Fibroblast of skin of left quadriceps (primary cell): Measurements from ENCODE around the gene LAPTM5.

ENCODE experiments used
- DNase-seq, 2 experiments: peaks; one replicate each; pipeline ENCODE4 v3.0.0-alpha.2; 2013; ENCODE audit warnings: low read depth in 2 of 2

LAPTM5 gene

DNA sequence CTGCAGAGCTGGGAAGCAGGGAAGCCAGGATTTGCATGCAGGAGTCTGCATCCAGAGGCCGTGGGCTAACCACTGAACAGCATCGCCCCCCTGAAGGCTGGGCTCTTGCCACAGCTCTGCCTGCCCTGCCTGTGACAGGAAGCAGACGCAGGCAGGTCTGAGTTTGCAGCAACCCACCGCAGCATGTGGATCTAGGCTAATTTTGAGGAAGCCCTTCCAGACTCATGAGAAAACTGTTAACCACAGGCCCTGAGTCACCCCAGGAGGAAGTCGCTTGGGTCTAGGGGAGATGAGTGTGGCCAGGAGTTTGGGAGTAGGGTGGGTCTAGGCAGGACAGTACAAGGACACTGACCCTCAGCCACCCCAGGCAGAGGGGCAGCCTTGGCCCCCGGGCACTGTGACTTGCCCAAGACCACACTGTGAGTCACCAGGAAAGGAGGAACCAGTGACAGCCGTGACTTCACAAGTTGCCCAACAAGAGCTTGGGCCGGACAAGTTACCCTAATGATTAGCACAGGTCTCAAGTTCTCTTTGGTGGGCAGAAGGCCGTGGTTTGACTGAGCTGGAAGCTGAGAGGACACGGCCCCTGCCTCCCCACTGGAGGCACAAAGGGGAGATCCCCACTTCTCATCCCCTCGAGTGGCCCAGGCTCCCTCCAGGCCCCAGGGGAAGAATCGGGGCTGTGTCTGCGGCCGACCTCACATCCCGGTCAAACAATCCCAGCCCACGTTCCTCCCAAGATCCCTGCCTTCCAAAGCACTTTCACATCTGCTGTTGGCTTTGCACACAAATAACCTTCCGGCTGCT is 826 bp downstream of the LAPTM5 start:
- DNase-seq = peak; percentile 65 to 69

DNA sequence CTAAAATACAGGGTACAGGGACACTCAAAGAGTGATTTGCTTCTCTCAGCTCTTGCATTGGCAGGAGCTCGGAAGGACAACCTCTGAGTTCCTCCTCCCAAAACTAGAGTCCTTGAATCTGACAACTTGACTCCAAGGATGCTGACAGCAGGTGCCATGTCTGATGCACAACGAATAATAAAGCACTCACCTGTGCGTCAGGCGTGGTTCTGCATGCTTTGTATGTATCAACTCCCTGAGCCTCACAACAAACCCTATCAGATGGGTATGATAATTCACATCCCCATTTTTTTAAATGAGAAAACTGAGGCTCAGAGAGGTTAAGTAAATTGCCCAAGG is 1.4 kb downstream of the LAPTM5 start:
- DNase-seq = no peak

DNA sequence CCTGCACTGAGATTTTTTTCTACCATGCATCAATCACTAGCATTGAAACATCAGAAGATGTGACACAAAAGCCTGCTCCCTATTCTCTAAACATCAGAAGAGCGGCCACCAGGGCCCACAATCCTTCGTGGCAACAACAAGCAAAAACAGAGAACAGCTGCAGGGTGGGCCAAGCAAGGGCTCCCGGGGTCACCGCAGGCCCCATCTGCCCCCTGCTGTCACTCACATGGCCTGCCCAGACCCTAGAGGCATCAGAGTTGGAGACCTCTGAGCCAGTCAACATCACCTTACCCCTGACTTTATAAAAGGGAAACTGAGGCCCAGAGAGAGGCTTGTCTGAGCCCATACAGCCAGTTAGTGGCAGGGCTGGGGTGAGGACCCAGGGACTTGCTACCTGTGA is 1.8 kb downstream of the LAPTM5 start:
- no peak for DNase-seq

DNA sequence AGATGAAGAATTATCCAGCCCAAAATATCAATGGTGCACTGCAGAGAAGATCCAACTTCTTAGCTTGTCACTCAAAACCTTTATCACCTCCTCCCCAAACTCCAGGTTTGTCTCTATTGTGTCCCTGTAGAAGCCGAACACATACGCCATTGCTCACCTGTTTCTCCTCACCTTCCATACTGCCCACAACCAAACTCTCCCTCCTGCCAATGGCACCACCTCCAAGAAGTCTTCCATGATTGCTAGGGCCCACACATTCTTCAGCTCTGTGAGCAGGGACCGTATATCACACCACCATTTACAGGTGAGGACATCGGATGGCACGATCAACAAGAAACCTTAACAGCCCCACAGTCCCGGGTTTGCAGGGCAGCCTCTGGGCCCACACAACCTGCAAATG is 2.2 kb downstream of the LAPTM5 start:
- DNase-seq = no peak

DNA sequence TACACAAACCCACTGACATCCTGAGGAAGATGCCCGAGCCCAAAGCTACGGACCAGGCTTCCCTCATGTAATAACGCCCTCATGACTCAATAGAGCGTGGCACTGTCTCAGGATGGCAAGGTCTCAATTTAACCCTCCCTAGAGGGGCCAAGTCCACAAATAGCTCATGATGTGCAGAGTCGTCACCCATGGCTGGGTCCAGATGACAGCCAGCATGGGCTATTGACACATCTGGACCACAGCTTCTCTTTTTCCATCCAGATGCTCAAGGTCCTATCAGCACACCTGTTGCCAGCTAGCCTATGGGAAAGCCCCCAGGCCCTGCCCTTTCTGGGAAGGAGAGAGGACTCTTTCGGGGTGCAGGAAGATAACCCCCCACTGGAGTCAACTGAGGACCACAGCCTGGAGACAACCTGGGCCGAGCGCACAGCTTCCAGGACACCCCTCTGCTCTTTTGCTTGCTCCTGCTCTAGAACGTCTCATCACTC is 2.8 kb downstream of the LAPTM5 start:
- DNase-seq = no peak

DNA sequence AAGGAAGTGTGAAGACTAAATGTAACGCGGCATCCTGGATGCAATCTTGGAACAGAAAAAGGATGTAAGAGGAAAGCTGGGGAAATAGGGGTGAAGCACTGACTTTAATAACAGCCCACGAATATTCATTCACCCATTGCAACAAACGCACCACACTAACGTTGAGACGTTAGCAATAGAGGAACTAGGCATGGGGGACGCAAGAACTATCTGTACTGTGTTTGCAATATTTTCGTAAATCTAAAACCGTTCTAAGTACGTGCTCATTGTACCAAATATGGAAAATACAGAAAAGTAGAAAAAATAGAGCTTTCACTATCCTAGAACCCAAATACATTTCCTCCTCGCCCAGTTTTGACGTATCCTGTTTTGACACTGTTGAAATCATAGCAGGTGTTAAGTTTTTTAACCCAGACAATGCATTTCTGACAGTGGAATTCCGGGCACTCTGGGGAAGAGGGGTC is 3.9 kb downstream of the LAPTM5 start:
- no peak for DNase-seq

DNA sequence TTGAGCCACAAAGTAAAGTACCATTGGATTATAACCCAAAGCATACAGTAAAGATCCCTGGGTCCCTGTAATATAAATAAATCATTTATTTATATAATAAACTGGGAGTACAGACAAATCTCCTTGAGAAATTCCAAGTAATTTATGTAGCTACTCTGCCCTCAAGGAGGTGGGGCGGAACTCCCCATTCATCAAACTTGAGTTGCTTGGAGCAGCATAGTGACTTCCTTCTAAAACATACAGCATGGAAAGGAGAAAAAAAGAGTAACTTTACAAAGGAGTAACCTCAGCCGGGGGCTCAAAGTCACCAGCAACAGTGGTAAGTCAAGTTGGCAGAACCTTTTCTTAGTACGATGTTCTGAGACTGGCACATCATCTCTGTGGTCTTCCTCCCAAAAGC is 4.5 kb downstream of the LAPTM5 start:
- DNase-seq = no peak

DNA sequence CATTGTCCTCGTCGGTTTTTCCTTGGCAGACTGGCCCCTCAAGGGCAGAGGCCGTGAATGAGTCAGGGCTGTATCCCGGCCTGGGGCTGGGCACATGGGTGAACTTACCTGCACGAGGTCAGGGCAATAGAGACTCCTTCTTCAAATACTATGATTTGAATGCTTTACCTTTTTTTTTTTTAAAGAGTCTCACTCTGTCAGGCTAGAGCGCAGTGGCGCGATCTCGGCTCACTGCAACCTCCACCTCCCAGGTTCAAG is 5.0 kb downstream of the LAPTM5 start:
- no peak for DNase-seq

DNA sequence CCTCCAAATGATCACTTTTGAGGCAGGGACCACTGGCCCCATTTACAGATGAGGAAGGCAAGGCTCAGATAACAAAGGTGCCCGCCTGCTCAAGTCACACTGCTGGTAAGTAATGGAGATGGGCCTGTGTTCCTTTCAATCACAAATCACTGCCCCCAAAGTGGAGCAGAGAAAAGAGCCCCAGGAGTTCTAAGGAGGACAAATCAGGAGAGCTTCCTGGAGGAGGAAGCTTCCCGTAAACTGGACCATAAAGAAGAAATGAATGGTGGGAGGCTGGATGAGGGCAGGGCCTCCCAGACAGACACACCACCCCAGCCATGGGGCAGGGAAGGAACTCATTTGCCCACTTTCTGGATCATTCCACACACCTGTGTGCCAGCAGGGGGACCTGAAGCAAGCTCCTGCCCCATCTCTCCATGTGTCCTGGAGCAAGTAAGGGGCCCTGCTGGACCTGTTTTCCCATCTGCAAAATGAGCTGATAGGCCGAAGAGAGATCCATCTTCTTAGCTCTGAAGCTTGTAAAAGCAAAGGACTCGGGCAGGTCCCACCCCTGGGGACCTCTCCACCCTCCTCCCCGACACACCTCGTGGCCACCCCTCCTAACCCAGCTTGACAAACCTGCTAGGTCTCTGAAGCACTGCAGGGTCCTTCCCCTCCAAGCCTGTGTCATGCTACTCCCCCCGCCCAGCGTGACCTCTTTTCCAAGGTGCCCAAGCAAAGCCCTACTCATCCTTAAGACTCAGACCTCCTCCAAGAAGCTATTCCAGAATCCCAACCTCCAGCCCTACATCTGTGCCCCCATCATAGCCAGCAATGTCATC is 5.5 kb downstream of the LAPTM5 start:
- DNase-seq = no peak

DNA sequence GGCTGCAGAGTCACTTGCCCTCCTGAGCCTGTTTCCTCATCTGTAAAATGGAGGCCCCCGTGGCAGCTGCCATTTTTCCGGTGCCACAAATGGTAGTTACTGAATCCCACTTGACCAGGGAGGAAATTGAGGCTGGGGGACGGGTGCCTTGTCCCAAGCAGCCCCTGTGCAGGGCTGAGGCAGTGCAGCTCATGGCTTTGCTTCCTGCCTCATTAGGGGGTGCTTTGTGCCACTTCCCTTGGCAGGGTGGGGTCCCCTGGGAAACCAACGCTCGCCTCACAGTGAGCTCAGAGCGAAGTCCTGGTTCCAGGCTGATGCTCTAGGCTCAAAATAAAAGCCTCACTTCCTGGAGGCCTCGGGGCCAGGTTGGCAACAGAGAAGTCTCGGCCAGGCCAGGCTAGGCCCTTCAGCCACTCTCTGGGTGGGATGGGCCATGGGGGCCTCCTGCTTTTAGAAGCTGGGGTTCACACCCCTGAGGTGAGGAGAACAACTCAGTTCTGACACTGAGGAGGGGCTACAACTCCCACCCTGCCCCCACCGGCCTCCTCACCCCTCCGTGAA is 6.8 kb downstream of the LAPTM5 start:
- no peak for DNase-seq

DNA sequence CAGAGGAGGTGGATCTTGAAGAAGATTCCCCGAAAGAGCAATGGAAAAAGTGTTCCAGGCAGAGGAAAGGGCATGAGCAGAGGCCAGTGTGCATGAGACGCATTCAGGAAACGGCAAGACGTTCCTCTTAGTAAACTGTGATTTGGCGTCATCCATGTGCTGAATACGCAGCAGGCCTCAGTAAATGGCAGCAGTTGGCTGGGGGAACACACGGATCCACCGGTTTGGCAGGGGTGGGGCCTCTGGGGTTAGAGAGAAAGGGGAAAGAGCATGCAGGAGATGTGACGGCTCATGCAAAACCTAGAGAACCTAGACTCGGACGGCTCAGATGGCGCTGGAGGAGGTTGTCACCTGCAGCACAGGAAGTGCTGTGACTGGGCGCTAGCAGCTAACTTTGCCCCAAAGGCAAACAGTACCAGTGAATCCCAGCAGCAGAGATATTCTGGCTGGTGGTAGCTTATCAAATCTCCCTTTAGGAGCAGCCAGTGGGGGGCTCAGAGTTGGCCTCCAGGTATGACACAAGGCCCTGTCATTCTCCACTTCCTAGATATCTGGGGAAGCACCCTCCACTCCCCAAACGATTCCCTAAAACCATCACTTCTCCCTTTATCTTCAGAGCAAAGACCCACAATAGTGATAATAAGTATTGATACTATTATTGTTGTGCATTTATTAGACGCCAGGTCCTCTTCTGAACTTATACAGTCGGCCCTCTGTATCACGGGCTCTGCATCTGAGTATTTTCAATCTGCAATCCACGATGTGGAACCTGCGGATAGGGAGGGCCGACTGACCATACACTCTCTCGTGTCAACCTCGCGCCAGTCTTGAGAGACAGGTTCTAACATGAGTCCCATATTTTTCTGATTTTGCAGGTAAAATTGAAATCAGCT is 7.6 kb downstream of the LAPTM5 start:
- no peak for DNase-seq

DNA sequence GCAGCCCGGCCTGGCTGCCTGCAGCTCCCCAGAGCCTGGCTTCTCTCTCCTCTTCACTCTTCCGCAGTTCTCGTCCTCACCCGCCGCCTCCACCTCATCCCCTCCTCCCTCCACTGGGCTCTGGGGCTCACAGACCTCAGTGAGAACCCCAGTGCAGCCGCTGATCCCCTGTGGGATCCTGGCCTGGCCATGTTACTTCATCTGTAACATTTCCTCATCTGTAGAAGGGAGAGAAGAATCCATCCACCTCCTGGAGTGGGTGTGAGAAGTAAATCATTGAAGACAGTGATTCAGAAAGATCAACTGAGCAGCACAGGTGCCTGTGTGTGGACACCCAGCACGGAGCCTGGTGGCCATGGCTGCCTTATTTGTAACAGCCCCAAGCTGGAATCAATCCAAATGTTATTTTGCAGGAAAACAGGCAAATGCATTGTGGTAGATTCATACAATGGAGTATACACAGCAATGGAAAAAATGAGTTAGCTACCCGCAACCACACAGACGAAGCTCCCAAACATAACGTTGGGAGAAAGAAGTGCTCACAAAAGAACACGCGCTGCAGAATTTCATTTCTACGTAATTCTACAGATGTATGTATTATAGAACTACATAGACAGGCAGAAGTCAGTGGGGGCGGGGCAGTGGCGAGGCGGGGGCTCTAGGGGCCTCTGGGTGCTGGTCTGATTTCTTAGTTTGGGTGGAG is 8.7 kb downstream of the LAPTM5 start:
- DNase-seq = no peak

DNA sequence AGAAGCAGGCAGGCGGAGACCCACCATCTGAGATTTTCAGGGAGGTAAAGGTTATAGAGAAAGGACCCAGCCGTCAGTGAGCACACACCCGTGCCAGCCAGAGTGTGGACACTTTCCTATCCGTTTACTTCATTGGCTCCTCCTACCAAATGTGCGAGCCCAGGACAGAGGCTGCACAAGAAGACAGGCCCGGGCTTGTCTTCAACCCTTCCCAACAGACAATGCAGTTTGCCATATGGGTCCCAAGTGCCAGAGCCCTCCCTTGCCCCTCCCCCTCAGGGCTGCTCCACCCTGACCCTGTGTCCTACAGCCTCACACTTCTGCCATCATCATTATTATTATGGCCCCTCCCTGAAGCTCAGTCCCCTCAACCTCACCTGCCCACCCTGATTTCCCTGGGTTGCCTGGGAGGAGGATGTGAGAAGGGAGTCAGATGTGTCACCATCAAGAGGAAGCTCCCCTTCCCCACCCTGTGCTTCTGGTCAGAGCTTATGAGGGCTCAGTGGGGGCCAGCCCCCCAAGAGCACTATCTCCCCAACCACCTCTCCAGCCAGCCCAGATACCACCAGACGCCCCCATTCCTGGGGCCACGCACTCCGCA is 9.4 kb downstream of the LAPTM5 start:
- DNase-seq = no peak

DNA sequence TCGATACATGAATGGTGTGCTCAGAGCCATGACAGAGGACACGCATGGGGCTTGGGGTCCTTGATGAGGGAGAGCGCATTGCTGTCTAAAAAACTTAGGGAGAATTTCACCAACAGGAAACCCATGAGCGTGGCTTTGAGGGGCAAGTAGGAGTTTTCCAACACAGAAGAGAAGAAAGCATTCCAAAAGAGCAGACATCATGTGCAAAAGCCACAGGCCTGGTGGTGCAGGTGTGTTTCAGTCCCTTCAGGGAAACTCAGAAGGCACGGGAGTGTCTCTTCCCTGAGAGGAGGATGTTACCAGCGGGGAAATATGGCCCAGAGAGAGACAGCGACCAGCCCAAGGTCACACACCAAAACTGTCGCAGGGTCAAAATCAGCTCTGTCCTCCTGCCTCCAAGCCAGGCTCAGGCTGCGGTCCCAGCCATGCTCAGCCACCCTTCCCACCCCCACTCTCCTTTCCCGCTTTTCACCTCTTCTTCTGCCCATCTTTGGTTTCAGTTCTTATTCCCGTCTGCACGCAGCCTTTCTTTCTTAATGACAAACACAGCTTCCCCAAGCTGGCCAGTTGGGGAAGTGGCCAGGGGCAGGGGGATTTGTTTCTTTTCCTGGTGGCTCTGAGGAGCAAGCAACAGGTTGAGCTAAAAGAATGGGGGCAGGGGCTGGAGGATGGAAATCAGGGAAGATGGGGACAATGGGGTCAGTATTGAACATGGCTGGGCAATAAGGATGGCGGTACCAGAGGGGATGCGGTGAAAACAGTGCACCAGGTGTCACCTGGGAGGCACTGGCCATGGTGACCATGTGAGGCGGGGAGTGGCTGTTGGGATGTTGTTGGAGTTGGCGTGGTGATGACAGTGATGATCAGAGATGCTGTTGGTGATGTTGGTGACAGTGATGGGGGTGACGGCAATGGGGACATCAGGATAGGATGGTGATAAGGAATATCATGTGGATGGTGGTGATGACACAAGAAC is 10.3 kb downstream of the LAPTM5 start:
- no peak for DNase-seq

DNA sequence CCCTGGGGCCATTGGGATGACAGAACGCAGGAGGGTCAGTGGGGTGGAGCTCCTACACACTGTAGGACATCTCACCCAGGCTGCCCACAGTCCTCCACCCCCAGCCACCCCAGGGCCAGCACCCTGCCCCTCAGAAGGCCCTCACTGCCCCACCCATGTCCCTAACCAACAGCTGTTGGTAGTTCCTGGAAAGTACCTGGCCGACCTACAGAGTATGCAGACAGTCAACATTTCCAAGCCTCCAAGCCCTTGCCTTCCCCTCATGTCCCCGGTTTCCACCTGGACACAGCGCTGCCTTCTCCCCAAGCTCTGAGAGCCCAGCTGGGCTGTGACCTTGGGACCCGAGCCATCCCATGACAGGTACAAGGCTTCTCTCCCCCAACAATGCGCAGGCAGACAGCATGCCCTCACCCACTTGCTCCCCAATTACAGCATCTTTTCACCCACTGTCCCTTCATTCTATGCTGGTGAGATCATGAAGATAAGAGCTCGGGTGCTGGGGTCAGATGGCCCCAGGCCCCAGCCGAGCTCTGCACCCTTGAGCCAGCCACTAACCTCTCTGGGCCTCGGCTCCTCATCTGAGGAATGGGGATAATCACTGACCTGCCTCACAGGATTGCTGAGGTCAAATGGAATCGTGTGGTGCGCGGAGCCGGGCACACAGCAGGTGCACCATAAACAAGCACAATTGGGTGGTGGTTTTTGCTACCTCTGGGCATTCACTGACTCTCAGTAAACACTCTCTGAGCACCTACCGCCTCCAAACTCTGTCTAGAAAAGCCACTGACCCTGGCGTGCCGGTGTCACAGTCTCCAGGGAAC is 11.2 kb downstream of the LAPTM5 start:
- DNase-seq = no peak

DNA sequence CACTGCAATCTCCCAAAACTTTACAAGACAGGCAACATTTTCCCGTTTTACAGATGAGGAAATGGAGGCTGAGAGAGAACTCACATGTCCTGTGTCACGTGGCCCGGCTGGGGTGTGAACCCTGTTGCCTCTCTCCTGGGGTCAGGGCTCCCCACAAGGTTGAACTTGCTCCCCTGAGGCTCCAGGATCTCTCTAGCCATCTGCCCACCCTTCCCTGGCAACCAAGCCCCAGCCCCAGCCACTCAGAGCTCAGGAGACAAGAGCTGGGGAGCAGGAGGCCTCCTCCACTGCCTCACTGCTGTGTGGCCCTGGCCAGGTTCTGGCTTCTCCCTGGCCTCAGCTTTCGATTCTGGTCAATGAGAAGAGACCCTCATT is 11.8 kb downstream of the LAPTM5 start:
- DNase-seq = no peak

DNA sequence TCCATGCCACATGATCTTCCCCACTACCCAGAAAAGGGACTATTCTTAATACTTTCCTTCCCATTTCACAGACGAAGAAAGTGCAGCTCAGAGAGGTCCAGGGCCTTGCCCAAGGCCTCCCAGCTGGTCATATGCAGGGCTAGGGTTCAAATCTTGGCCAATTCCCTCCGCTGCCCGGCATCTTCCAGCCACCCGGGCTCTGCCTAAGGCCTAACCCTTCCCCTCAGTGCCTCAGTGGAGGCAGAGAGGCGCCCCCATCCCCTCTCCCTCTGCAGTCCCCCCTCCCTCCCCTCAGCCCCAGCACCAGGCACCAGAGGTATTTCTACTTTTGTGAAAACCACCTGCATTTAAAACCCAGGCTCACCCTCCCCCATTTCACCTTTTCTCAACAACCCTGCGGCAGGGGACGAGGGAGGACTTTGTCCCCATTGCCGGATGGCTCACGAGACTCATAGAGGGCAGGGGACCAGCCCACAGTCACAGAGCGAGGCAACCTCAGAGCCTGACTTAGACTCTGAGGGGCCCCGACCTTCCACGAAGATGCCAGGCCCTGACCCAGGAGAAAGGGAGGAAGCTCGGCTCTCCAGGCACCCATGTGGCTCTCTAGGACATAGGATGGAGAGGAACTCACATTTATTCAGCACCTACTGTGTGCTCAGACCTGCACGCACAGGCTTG is 12.3 kb downstream of the LAPTM5 start:
- DNase-seq = no peak

DNA sequence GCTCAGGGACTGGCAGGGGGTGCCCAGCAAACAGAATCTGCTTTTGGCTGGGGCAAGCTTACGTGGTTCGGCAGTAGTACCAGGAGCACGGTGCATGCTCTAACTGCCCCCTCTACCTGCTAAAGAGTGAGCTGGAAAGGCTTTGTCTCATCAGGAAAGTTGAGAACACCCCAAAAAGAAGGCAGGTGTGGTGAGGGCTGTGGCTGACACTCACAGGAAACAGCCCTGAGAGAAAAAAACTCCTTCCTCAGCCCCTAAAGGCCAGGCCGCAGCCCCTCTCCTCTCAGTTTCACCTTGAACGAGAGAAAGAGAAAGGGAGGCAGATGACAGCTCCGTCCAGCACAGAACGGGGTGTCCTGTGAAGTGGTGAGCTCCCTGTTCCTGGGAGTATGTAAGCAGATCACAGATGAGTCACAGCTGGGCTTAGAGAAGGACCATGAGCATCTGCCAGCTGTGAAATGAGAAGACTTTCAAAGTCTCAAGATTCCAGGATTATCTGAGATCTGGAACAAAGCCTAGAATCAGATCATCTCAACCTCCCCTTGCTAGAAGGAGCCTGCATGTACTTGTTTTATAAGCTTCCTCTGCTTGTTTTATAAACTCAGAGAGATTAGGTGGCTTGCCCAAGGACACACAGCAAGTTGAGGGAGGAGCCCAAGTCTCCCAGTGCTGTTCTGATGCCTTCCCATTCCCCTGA is 13.4 kb downstream of the LAPTM5 start:
- no peak for DNase-seq
